ENCODE data around the gene SPEG. TPM values are rescaled to one million over a fixed set of nuclear protein-coding genes. Genes with fewer than 3 reads are reported as not detected.

The SPEG gene
- total and polyA plus RNA-seq, 2 of the 13 experiments (the other 11 are each of a cell fraction or from before 2014, with no cell fraction given), result 0.18 to 0.24 TPM

- no peak for TF ChIP-seq ZNF782 (CRISPR knock-in tag; IDR thresholded peaks at IDR 0.05; ENCODE audit: borderline replicate concordance)
- TF ChIP-seq RAD21 (CRISPR knock-in tag; IDR thresholded peaks at IDR 0.05), result peak; percentile 64
- no peak for TF ChIP-seq TAF15 (IDR thresholded peaks at IDR 0.05; ENCODE audit: low read depth, low read length, poor library complexity, severe bottlenecking)
- TF ChIP-seq ZNF687 (CRISPR knock-in tag; IDR thresholded peaks at IDR 0.05), result peak; percentile 17; the same call in 1 of the 2 replicates
- no peak for TF ChIP-seq ZNF232 (CRISPR knock-in tag; IDR thresholded peaks at IDR 0.05; ENCODE audit: borderline replicate concordance)
- TF ChIP-seq POLR2G (IDR thresholded peaks at IDR 0.05; ENCODE audit: low read depth, low read length), result no peak
- TF ChIP-seq ZNF781 (CRISPR knock-in tag; IDR thresholded peaks at IDR 0.05; ENCODE audit: borderline replicate concordance, not compliant biosample characterization), result no peak
- no peak for TF ChIP-seq ZNF225 (CRISPR knock-in tag; IDR thresholded peaks at IDR 0.05)
- no peak for TF ChIP-seq ZC3H13 (CRISPR knock-in tag; IDR thresholded peaks at IDR 0.05)
Observed at GRCh38 chr2:219430633-219431615, 3.7 kb upstream of the SPEG start (continued).
